DMS153 treated with DMSO at 0.1 percent for 48 hours (cell line): Measurements from ENCODE around the gene PPP2R2C.

ENCODE experiments used
- DNase-seq: peaks from one replicate; lab custom pipeline; 2025; ENCODE audit not compliant: unreplicated experiment; lab: John Stamatoyannopoulos, UW

Gene PPP2R2C

GRCh38 chr4:6316461-6317003 lies 155.9 kb downstream of the PPP2R2C start:
- no peak for DNase-seq

- no peak for DNase-seq
These were observed 159.2 kb downstream of the PPP2R2C start for GRCh38 chr4:6313216-6313615.

- no peak for DNase-seq
These were observed 162.6 kb downstream of the PPP2R2C start for GRCh38 chr4:6309777-6310176.

- DNase-seq, result no peak
These were observed 163.3 kb downstream of the PPP2R2C start for GRCh38 chr4:6308899-6309643.

- DNase-seq, result no peak
These were observed 164.5 kb downstream of the PPP2R2C start for GRCh38 chr4:6307891-6308290.

GRCh38 chr4:6307230-6307629 lies 165.2 kb downstream of the PPP2R2C start:
- no peak for DNase-seq

- no peak for DNase-seq
These were observed 166.1 kb downstream of the PPP2R2C start for GRCh38 chr4:6306299-6306698.

GRCh38 chr4:6303943-6304342 lies 168.5 kb downstream of the PPP2R2C start:
- DNase-seq, result no peak

GRCh38 chr4:6302869-6303268 lies 169.5 kb downstream of the PPP2R2C start:
- DNase-seq, result no peak

GRCh38 chr4:6301732-6302442 lies 170.5 kb downstream of the PPP2R2C start:
- DNase-seq, result no peak

- no peak for DNase-seq
These were observed 171.2 kb downstream of the PPP2R2C start for GRCh38 chr4:6301051-6301731.

GRCh38 chr4:6300359-6300758 lies 172.1 kb downstream of the PPP2R2C start:
- DNase-seq, result no peak

GRCh38 chr4:6299875-6300274 lies 172.5 kb downstream of the PPP2R2C start:
- no peak for DNase-seq

GRCh38 chr4:6298852-6299251 lies 173.6 kb downstream of the PPP2R2C start:
- no peak for DNase-seq

GRCh38 chr4:6298035-6298434 lies 174.4 kb downstream of the PPP2R2C start:
- no peak for DNase-seq

- no peak for DNase-seq
These were observed 175.1 kb downstream of the PPP2R2C start for GRCh38 chr4:6297266-6297815.

- no peak for DNase-seq
These were observed 176.4 kb downstream of the PPP2R2C start for GRCh38 chr4:6296026-6296425.

- DNase-seq, result no peak
These were observed 176.9 kb downstream of the PPP2R2C start for GRCh38 chr4:6295495-6295894.

GRCh38 chr4:6294705-6295421 lies 177.6 kb downstream of the PPP2R2C start:
- no peak for DNase-seq

GRCh38 chr4:6293661-6294060 lies 178.8 kb downstream of the PPP2R2C start:
- no peak for DNase-seq

GRCh38 chr4:6293097-6293445 lies 179.3 kb downstream of the PPP2R2C start:
- no peak for DNase-seq
